LNCaP clone FGC (cell line): Measurements from ENCODE around the gene PDE4D.

Experiments used
- DNase-seq: peaks from one replicate; pipeline ENCODE4 v3.0.0-alpha.2; 2011; ENCODE audit warnings: low read depth
- H3K4me3 ChIP-seq: 2 replicates; pipeline ENCODE4 v1.5.1; 2011; ENCODE audit warnings: mild to moderate bottlenecking, low read depth, low read length, control low read depth
- TF ChIP-seq, protein P1 (sequence below): IDR thresholded peaks from 2 replicates; pipeline ENCODE4 v1.5.1; 2012; ENCODE audit warnings: mild to moderate bottlenecking; ENCODE audit not compliant: control insufficient read depth, insufficient read depth; ENCODE audit errors: extremely low read depth

Gene PDE4D

DNA sequence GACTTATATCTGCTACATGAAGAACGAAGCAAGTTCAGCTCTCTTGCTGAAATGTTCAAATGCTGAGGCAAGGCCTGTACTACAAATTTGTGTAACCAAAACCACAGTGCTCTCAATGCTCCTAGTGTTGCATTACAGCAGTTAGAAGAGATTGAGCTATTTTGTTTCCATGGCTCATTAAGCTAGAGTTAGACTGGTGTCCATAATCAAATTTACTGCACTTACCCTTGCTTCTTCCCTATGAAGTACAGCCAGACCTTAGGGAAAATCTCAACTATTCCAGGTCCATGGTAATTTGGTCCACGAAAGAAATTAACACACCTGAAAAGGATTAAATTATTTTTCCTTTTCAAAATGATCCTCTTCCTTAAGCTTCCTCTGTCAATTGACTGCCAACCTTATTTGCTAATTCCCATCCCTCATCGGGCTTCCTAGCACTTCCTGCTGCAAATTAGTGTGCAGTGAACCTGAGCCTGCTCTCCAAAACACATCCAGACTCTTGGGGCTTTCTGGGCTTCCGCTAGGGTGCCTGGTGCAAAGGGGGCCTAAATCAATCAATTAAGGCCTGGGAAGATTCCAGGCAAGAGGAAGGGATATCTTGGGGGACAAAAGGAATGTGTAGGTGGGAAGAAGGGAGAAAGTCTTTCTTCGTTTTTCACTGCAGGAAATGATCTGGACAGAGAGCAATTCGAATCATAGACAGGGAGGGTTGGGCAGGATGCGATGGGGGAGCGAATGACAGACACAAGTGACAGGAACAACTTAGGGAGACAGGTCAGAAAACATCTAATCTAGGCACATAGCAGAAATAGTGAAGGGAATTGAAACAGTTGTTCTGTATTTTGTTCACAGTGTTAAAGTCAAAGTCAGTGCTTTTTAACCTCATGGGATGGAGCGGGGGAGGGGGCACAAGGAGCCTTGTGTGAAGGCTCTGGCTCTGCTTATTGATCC is 768.2 kb downstream of the PDE4D start:
- DNase-seq: no peak

DNA sequence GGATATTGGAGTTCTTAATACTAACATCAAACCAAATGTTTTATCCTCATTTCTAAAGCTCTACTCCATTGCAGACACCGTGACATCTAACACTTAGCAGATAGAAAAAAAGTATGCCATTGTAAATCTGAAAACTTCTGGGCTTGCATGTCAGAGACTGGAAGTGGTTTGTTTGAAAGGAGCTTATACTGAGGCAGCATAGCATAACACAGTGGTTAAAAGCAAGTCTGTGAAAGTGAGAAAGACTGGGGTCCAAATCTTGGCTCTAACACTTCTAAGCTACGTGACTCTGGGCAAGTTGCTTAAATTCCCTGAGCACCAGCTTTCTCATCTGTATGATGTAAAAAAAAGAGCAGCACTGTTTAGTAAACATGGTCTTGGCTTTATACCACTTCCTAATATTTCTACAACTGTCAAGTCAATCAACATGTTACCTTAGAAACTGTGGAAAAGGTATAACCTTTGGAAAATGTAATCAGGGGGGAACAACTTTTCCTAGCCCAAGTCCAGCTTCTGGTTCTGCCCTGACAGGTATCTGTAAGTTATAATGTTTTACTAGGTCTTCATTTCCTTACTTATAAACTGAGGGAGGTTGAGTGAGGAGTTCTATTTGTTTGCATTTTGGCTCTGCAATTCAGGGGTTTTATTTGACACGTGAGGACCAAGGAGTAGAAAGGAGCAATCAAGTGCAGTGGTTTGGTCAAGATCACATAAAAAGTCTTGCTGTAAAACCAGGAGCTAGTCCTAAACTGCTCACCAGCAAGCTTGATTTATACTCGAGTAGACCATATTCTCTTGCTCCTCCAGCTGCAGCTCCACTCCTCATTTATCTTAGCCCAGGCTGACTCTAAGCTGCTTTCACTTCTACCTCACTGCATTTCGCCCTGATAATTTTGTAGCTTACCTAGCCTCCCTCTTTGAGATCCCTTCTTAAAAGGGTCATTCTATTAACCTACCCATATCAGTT is 769.6 kb downstream of the PDE4D start:
- H3K4me3 ChIP-seq: no peak overlapping the region
- no peak for DNase-seq
- TF ChIP-seq, protein P1, sequence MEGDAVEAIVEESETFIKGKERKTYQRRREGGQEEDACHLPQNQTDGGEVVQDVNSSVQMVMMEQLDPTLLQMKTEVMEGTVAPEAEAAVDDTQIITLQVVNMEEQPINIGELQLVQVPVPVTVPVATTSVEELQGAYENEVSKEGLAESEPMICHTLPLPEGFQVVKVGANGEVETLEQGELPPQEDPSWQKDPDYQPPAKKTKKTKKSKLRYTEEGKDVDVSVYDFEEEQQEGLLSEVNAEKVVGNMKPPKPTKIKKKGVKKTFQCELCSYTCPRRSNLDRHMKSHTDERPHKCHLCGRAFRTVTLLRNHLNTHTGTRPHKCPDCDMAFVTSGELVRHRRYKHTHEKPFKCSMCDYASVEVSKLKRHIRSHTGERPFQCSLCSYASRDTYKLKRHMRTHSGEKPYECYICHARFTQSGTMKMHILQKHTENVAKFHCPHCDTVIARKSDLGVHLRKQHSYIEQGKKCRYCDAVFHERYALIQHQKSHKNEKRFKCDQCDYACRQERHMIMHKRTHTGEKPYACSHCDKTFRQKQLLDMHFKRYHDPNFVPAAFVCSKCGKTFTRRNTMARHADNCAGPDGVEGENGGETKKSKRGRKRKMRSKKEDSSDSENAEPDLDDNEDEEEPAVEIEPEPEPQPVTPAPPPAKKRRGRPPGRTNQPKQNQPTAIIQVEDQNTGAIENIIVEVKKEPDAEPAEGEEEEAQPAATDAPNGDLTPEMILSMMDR: no peak

More for the DNA sequence above, 768.2 kb downstream of the PDE4D start:
- no peak overlapping the region for H3K4me3 ChIP-seq
- TF ChIP-seq, protein P1: no peak

DNA sequence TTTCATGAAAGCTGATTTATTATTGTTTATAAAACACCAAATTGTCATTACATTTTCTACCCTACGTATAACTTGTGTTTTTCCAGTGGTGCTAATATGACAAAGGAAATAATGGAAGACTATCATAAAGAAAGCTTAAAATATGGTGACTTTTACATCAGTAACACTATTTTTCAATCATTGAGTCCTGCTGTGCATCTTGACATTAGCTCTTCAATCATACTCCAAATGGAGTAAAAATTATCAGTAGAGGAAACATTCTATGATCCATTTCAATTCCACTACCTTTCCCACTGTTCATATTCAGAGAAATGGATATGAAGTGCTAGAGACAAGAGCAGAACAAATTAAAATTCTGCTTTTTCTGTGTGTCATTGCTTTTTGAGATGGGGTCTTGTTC is 774.0 kb downstream of the PDE4D start:
- TF ChIP-seq, protein P1: no peak

DNA sequence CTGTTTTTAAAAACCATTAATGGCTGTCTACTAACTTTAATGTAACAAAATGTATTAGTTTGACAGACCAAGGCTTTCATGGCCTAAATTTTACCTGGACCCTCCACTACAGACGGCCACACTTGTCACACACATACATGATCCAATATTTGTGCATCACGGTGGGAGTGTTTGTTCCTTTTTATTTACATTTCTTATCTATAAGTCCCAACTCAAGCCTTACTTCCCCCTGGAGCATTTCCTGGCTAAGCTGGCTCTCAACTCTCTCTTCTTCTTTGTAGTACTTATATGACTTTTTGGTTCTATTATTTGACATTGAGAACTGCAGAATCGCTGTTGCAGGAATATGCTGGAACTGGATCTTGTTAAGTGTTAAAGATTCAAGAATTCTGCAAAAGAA is 776.2 kb downstream of the PDE4D start:
- TF ChIP-seq, protein P1: no peak
- peak; percentile 92 for DNase-seq
- no peak overlapping the region; the same call in 1 of the 2 replicates for H3K4me3 ChIP-seq

More for the DNA sequence above, 774.0 kb downstream of the PDE4D start:
- DNase-seq: no peak
- no peak overlapping the region for H3K4me3 ChIP-seq

DNA sequence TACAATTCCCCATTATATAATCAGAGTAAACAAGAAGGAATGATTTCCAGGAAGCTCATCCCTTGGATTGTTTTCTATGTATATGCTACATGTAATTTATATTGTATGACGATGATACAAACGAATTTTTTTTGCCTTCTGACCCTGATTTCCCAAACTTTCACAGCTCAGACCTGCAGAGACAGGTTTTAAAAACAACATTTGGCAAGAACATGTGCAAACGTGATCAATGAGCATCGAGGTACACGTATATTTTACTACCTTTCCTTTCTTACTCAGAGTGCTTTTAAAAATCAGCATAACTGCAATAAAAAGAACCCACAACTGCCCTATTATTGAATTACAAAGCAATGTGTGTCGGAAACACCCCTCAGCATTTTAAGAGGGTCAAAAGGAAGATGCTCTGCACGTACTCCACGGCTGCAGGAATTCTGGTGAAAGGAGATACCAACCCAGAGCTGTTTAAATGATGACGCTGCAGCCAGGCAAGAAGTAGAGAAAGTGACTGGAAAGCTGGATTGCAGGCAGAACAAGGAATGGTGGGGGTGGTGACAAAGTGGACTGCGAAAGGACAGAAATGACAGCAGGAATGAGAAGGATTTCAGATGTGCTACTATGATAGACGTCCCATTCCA is 777.2 kb downstream of the PDE4D start:
- DNase-seq: no peak
- TF ChIP-seq, protein P1: no peak

DNA sequence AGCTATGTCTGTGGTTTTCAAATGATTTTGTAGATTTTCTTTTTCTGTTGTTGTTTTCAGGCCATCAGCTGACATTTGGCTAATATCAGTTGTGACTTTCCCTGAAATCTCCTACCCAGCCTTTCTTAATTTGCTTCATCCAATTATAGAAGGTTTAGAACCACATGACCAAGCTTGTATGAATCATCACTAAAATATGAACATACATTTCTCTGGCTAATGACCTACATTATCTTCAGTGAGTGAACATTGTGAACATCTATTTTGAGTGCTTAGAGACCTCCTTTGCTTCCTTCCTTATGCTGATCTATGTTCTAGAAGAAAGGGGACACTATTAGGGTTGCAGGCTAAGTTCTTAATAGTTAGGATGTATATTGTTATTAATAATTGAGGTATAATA is 778.2 kb downstream of the PDE4D start:
- H3K4me3 ChIP-seq: no peak overlapping the region
- TF ChIP-seq, protein P1: no peak
- no peak for DNase-seq

More for the DNA sequence above, 777.2 kb downstream of the PDE4D start:
- no peak overlapping the region for H3K4me3 ChIP-seq
